NCI-H1105 treated with DMSO at 0.1 percent for 48 hours (cell line): ENCODE results near the gene TLCD1.

Experiments
- DNase-seq: peaks from one replicate; lab custom pipeline; 2025; lab: John Stamatoyannopoulos, UW

TLCD1 gene

DNA sequence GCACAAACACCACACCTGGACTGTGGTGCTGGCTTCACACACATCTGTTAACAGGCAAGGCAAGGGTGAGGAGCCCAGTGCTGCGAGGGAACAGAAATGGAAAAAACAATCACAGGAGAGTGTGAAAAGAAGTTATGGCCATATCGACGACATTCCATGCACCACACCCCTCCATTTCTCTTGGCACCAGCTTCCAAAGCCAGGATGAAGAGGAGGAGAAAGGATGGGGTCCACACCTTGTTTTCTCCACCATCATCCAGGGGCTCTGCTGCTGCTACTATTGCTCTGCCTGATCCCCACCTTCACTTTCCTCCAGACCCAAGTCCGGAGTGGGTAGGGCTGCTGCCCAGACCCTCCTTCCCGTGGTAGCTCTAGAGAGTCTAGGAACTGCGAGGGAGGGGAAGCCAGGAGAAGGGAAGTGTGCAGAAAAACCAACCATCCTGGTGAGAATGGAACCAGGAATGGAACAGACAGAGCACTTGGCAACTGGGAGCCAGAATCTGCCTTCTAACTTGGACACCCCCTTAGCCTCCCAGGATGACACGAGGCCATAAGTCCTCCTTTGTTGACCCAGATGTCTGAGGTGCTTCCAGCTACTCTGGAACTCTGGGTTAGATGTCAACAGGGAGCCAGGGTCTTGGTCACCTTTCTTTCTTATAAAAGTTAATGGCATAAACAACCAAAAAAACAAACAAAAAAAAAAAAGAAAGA is 13.2 kb downstream of the TLCD1 start:
- no peak for DNase-seq

- no peak for DNase-seq
Measured at GRCh38 chr17:28712032-28712704, 13.9 kb downstream of the TLCD1 start.

DNA sequence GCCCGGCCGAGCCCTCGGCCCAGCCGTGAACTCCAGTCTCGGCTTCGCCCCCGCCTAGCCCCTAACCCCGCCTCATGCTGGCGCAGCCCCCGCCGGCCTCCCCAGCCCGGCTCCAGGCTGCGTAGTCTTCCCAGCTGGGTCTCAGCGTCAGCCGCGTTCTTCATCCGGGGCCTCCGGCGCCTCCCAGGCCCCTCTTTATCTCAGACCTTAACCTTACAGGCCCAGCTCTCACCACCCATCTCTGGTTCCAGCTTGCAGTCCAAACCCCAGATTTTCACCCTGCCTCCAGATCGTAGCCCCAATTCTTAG is 14.4 kb downstream of the TLCD1 start, which contains the start of gene PROCA1:
Gene PROCA1, minus strand, starts transcription at position 166 of the 309 bp plus-strand sequence. CDS start 228 bp downstream, outside the sequence.
- DNase-seq, result no peak

GRCh38 chr17:28710861-28711722 is 14.9 kb downstream of the TLCD1 start:
- DNase-seq, result peak; percentile 79

- DNase-seq, result no peak
Measured at GRCh38 chr17:28707339-28707720, 18.7 kb downstream of the TLCD1 start.

GRCh38 chr17:28706471-28707338 is 19.3 kb downstream of the TLCD1 start:
- DNase-seq, result no peak

DNA sequence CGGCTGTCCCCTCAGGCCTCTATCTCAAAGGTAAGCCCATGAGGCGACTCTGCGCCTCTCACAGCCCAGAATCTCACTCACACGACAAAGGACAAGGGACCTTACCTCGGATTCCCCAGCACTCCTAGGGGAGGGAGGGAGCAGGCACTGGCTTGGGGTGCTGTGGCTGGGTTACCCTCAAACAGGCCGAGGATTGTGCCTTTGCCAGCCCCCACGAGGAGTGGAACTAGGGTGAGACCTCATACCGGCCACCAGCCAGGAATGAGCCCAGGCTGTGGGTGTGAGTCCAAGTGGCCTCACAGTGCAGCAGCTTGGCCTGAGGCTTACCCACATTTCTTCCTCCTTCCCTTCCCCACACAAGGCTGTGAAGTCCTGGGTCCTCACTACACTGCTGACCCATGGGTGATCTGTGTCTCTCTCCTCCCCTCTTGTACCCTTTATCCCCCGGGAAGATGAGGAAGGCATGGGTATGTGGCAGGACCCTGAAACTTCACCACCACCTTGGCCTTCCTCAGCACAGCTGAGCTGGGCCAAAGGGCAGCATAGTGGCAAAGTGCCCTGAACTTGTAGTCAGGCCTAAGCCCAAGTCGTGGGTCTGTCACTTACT is 20.2 kb downstream of the TLCD1 start:
- DNase-seq, result no peak

GRCh38 chr17:28705074-28705659 is 20.9 kb downstream of the TLCD1 start:
- no peak for DNase-seq

DNA sequence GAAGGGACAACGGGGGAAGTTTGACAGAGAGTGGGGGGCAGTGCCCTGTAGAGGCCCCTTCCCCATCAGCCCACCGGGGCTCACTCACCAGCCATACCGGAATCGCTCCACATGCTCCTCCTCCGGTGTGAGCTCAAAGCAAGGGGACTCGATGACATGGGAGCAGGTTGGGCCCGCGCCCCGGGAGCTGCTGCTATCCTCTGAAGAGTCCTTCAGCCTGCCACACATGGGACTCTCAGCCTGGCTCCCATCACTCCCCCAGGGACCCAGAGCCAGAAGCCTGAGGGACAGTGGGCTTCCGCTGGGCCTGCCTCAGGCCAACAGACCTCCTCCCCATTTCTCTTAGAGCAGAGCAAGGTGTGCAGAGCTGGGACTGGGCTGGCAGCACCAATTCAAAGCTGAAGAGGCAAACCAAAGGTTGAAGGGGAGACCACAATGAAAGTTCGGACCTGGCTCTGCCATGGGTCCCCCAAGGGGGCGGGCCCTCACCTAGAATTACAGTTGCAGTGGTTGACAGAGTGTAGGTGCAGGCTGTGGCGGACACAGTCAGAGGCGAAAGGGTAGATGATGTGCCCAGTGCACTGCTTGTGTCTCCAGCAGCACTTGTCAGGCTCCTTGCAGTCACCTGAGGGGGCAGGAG is 21.7 kb downstream of the TLCD1 start:
- no peak for DNase-seq

DNA sequence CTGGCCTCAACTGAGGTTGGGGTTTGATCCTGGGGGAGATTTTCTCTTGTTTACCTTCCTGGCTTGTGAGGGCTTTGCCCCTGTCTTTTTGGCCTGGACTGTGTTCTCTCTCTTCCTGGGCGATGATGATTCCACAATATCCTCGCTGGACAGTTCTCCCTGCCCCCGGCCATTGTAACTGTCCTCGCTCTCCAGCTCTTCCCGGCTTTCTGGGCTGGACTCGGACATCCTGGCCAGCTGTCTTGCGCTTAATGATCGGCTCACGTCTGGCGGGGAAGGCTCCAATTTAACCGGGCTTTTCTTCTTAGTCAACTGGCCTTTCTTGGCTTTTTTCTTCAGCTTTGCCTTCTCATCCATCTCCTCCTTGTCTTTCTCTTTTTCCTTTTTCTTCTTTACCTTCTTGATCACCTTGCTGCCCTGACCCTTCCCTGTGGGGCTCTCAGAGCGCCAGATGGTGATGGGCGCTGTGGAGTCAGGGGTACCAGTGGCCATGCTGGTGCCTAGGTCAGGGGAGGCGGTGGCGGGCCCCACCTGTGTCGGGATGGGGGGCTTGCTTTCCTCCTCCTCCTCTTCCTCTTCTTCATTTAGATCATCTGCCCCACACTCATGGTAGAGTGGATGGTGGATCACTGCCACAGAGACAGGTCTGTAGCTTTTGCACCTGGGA is 22.3 kb downstream of the TLCD1 start:
- no peak for DNase-seq

DNA sequence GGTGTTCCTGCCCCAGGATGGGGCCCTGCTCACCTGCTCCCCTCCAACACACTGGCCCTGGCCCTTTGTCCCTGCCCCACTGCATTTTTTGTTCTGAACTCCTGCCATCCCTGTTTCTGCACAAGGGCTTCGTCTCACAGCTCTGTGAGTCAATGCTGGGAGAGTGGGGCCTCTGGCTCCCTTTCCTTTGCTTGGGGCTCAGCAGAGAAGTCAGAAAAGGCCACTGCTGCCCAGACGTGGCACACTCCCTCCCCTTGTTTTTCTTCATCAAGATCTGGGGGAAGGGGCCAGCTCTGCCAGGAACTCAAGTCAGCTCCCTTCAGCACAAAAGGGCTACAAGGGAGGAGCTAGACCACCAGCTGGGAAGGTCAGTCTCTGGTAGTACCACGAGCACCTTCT is 23.3 kb downstream of the TLCD1 start:
- no peak for DNase-seq

GRCh38 chr17:28702026-28702751 is 23.8 kb downstream of the TLCD1 start:
- no peak for DNase-seq

- no peak for DNase-seq
Measured at GRCh38 chr17:28700830-28701492, 25.1 kb downstream of the TLCD1 start.

- DNase-seq, result no peak
Measured at GRCh38 chr17:28700278-28700677, 25.8 kb downstream of the TLCD1 start.

GRCh38 chr17:28698253-28698941 is 27.6 kb downstream of the TLCD1 start:
- no peak for DNase-seq

DNA sequence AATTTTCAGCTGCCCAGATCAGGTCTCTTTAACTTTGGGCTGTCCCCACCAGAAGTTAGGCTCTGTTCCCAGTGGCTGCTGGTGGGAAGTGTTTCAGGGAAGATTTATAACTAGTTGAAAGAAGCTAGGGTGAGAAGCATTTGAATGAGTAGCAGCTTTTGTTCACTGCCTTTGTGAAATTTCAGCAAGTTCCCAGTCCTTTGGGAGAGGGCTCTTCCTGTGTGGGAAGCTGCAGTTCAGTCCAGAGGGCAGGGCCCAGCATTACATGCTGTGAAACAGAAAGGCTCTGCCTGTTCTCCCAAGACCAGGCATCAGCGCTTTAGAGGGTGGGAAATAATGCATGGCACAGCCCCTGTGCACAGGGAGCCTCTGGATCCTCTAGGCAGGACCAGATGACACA is 32.2 kb downstream of the TLCD1 start:
- DNase-seq, result no peak

GRCh38 chr17:28689011-28689410 is 37.0 kb downstream of the TLCD1 start:
- no peak for DNase-seq

DNA sequence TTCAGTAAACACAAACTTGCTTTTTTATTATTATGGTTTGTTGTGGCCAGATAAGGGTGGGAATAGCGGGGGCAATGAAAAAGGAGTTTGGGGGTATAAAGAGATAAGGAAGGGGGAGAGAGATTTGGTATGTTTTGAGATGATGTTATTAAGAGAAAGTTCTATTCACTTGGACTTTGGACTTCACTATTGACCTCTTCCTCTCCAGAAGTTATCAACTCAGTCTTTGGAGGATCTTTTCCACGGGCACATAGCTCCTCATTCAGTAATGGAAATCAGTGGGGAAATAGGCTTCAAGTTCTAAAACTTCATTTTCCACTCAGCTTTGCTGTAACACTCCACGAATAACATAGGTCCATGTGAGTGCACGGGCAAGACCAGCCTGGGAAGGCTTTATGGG is 37.6 kb downstream of the TLCD1 start:
- DNase-seq, result no peak
